DMS53 treated with DMSO at 0.1 percent for 48 hours (cell line): ENCODE results near the gene SPACA7.

Experiments used
- DNase-seq: peaks from one replicate; lab custom pipeline; 2025; ENCODE audit not compliant: unreplicated experiment; lab: John Stamatoyannopoulos, UW

Gene SPACA7, protein sequence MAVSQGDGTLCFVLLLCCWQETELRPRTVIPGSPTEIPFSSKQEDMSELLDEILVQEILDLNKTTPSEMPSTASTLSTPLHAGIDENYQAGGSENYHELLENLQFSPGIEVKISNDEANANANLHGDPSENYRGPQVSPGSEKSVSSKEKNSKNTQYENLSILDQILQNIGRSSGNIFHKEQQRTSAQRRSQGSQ

GRCh38 chr13:112376050-112376681, at the start of gene SPACA7:
Gene SPACA7 (plus strand): TSS chr13:112376355. CDS start chr13:112376386, 31 bp downstream.
- no peak for DNase-seq

GRCh38 chr13:112326821-112327370, 49.3 kb upstream of the SPACA7 start:
- no peak for DNase-seq

DNA sequence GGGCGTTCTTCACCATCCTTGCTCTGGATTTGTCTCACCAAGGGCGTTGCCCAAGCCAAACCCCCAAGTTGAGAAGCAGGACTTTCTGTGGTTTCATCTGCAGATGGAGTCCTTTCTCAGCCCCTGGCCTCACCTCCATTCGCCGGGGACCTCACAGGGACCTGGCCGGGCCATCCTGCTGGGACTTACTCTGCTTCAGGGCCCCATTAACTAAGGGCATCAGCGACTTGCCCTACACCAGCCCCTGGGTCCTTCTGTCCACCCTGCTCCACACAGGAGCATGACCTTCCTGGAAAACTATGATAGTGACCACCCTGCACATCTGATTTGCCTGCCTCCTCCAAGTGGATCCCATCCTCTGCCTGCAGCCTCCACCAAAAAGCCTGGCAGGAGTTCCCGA, 47.2 kb upstream of the SPACA7 start:
- no peak for DNase-seq

- DNase-seq: no peak
These were observed 46.8 kb upstream of the SPACA7 start for GRCh38 chr13:112329376-112329775.

DNA sequence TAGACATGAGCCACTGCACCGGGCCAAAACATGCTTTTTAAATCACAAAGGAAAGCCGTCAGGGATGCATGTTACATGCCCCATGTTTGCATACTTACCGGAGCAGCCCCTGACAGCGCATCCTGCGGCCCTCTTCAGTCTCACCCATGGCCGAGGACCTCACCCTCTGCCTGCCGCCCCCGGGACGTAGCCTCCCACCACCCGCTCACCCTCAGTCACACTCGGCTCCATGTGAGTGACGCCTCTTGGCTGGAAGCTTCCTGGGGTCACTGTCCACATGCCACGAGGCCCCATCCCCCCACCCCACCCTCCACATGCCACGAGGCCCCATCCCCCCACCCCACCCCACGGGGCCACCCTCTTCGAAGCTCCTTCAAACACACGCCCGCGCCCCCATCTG, 46.1 kb upstream of the SPACA7 start:
- DNase-seq: no peak

DNA sequence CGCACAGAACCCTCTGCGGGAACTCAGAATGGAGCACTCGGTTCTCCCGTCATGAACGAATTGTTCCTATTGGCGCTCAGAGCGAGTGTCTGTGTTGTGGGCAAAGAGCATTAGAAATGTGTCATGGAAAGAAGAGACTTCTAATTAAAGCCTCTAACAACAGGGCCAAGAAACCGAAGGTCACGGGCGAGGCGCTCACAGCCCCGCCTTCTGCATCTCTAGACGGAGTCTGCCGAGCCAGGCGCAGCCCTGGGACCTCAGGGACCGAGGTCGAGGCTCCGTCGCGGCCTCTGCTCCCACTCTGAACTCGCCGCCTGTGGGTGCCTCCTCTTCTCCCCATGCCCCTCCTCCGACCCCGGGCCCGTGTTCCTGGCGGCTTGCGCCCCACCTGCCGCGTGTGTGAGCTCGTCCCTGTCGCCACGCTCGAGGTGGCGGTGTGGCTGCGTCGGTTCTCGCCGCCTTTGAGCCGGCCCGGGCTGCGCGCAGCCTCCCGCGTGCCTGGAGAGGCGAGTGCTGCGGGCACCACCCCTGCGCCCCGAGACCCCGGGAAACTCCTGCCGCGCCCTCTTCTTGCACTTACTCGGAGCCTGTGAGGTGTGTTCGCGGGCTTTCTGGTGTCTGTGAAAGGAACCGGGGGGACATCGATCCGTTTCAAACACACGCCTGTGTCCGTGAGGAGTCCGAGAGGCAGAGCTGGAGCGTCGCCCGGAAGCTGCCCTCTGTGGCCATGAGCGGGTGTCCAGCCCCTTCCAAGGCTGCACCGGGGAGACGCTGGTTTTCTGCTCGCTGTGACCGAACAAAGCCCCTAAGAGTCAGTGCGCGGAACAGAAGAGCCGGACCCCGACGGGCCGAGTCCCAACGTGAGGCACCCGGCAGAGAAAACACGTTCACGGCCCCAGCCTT, 45.4 kb upstream of the SPACA7 start:
- DNase-seq: no peak

- DNase-seq: no peak
These were observed 44.5 kb upstream of the SPACA7 start for GRCh38 chr13:112331675-112332074.

GRCh38 chr13:112332727-112333126, 43.4 kb upstream of the SPACA7 start:
- no peak for DNase-seq

DNA sequence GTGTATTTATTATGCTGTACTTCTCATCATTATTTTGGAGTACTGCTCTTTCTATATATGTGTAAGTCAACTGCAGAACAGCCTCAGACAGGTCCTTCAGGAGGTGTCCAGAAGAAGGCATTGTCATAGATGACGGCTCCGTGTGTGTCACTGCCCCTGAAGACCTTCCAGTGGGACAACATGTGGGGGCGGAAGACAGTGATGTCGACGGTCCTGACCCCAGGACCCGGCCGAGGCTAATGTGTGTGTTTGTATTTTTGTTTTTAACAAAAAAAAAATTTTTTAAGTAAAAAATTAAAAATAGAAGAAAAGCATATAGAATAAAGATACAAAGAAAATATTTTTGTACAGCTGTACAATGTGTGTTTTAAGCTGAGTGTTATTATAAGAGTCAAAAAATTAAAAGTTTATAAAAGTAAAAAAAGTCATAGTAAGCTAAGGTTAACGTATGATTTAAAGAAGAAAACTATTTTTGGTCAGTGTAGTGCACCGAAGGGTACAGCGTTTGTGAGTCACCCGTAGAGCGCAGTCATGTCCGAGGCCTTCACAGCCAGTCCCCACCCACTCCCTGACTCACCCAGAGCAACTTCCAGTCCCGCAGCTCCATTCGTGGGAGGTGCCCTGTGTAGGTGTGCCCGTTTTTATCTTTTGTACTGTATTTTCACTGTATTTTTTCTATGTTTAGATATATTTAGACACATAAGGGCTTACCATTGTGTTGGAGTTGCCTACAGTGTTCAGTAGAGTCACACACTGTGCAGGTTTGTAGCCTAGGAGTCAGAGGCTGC, 42.2 kb upstream of the SPACA7 start:
- no peak for DNase-seq

- no peak for DNase-seq
These were observed 41.0 kb upstream of the SPACA7 start for GRCh38 chr13:112335135-112335534.

DNA sequence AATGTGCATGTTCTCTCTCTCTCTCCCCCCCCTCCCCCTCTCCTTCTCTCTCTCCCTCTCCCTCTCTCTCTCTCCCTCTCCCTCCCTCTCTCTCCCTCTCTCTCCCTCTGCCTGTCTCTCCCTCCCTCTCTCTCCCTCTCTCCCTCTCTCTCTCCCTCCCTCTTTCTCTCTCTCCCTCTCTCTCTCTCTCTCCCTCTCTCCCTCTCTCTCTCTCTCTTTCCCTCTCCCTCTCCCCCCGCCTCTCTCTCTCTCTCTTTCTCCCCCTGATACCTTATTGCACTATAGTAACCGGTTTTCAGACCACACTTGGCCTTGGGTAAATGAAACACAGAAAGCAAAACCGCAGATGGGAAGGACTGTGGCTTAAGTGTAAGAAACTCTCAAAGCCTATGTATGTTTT, 34.7 kb upstream of the SPACA7 start:
- no peak for DNase-seq

- DNase-seq: no peak
These were observed 34.0 kb upstream of the SPACA7 start for GRCh38 chr13:112341976-112342735.

GRCh38 chr13:112342841-112343361, 33.3 kb upstream of the SPACA7 start:
- no peak for DNase-seq

GRCh38 chr13:112343591-112343990, 32.6 kb upstream of the SPACA7 start:
- no peak for DNase-seq

- DNase-seq: no peak
These were observed 30.4 kb upstream of the SPACA7 start for GRCh38 chr13:112345826-112346172.

DNA sequence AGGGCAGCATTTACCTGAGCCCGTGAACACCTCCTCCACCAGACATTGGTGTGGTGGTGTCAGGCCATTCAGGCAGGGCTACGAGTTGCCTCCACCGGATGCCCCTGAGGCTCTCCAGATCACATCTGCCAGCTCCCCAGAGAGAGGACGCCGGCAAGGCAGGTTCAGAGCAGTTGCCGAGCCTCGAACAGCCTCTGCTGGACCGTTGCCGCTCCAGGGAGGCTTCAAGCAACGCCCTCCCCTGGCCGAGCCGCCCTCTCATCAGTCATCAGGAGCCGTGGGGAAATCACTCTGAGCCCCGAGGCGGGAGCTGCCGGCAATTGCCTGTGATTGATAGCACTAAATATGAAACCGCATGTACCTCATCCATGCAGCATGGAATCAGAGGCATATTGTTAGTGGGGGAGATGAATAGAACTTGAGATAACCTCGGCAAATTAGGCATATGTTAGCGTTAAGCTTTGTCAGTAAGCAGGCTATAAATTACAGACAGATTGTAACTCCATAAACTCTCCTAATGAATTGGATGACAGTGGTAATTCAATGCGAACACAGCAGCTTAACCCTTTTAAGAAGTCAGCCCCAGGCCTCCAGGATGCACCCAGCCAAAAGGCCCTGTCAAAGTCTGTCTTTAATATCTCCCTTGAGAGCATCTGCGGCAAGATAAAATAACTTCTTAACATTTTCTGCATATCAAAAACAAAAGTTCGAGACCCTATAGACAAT, 29.8 kb upstream of the SPACA7 start:
- DNase-seq: no peak

GRCh38 chr13:112346899-112347229, 29.3 kb upstream of the SPACA7 start:
- no peak for DNase-seq

DNA sequence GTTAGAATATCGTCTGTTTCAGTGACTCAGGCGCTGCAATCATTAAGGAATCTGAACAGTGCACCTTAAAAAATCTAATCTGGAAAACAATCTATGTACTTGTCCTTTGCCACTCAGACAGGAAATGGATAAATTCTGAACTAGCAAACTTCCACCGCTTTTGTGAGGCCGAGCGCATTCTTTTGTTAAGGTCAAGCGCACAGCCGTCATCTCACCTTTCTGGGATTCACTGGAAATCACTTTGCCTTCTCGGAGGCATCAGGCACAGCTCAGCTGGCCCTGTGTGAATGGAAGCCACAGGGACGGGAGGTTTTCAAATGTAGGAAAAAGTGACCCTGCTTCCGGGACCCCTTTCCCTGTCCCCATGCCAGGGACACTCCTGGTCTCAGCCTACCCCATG, 28.2 kb upstream of the SPACA7 start:
- DNase-seq: no peak

DNA sequence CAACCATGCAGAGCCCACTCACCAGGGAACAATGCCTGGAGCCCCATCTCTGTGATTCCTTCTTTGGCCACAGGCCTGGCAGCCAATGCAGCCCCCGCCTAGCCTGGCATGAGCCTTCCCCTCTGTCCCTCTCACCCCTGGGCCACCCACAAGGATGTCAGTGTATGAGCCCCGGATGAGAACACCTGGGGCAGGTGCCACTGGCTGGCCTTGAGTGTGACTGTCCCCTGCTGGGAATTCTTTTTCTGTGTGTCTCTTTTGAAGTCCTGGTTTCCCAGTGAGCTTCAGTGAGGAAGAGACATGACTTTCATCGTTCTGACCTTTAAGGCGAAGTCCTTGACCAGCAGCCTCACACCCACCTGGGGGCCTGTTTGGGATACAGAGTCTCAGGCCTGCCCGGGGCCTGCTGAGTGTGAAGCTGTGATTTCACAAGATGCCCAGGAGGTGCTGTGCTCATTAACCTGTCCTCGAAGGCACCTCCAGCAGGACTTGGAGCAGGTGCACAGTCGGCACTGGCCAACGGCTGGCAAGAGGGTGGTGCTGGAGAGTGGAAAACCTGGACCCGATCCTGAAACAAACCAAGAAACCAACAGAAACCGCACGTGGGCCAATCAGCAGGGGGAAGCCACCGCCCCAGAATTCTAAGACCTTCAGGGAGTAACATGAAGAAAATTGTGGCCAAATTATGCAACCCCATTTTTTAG, 27.4 kb upstream of the SPACA7 start:
- DNase-seq: no peak
